LoVo (cell line): ENCODE results near the gene YPEL2.

Experiments
- DNase-seq: peaks from one replicate; pipeline ENCODE4 v3.0.0-alpha.2; 2016; ENCODE audit warnings: low spot score

Gene YPEL2

DNA sequence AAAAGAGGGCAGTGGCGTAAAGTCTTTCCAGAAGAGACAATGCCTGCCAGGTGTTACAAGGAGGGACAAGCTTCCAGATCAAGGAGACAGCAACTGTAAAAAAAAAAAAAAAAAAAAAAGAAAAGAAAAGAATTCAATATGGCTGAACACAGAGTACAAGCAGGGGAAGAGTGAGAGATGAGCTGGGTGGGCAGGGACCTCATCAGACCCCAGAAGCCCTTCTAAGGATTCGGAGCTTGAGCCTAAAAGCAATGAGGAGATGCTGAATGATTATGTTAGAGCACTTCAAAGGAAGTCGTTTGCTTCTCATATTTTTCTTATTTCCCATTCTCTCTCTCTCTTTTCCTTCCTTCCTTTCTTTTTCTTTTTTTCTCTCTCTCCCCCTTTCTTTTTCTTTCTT is 103.0 kb downstream of the YPEL2 start:
- no peak for DNase-seq

DNA sequence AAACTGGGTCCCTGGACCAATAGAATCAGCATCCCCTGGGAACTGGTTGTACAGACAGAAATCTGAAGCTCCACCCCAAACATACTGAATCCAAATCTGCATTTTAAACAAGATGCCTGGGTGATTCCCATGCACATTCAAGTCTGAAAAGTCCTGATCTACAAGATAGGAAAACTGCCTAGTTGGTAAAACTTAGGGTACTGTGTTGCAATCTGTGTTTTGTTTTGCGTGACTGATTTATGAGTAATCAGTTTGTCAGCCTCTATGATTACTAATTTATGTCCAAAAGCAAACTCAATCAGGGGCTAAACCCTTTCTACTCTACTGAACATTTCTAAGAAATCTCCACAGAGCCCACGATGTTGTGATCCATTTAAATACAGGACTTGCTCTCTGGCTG is 103.8 kb downstream of the YPEL2 start:
- DNase-seq = peak; percentile 14

DNA sequence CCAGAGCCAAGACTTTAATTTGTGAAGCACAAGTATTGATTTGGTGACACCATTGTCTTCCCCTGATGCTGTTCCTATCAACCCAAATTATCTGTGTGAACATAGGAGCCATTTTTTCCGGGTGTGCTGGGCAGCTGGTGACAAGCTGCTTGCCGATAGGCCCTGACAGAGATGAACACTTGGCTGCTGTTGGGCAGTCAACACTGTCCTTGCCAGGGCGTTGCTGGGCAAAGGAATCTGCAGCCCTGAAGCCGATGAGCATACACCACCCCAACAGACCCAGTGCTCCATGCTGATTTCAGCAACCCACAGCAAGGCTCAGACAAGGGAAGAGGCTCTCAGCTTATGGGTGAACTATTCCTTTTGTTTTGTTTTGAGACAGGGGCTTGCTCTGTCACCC is 105.4 kb downstream of the YPEL2 start:
- DNase-seq = no peak

DNA sequence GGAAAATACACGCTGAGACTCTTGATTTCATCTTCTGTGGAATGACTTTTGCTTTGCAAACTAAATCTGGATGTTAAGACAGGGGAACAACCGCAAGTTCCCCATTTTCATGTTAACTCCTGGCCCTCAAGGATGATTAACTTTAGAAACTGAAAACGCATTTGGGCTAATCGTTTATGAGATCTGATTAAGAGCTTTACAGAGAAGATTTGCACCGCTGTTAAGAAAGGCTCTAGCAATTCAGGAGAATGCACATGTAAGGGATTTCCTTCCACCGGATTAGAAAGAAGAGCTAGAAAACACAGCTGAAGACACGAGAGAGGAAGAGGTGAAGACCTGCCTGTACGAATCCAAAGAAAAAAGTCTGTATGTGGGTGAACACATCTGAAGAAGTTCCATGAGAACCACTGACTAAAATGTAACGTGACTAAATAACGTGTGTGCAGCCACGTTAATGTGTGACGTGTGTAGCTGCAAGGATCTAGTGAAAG is 106.4 kb downstream of the YPEL2 start:
- DNase-seq = no peak

DNA sequence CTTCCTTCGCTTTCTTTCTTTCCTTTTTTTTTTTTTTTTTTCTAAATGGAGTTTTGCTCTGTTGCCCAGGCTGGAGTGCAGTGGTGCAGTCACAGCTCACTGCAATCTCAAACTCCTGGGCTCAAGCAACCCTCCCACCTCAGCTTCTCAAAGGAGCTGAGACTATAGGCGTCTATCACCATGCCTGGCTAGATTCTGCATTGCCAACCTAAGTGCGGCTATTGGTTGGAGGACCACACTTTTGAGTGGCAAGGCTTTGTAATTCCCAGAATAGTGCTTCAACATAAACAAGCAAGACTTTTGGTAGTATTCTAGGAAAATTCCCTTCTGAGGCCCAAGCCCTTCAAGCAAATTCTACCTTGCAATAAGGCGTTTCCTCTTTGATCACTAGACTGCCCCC is 107.8 kb downstream of the YPEL2 start:
- DNase-seq = no peak

DNA sequence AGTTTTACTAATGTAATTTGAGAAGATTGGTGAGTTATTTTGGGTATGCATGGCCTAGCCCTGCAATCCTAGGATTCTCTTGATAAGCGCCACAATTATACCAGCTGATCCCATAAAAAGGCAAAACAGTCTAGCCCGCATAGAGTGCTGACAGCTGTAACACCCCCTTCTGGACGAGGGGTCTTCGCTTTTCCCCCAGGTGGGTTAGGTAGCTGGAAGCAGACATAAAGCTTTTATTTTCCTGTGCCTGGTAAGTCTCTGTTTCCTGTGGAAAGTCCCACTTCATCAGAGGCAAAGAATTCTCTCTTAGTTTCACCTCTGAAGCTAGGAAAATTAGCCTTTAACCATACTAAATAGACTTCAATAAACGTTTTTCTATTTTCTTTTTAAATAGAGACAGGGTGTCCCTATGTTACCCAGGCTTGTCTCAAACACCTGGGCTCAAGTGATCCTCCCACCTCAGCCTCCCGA is 108.3 kb downstream of the YPEL2 start:
- no peak for DNase-seq

DNA sequence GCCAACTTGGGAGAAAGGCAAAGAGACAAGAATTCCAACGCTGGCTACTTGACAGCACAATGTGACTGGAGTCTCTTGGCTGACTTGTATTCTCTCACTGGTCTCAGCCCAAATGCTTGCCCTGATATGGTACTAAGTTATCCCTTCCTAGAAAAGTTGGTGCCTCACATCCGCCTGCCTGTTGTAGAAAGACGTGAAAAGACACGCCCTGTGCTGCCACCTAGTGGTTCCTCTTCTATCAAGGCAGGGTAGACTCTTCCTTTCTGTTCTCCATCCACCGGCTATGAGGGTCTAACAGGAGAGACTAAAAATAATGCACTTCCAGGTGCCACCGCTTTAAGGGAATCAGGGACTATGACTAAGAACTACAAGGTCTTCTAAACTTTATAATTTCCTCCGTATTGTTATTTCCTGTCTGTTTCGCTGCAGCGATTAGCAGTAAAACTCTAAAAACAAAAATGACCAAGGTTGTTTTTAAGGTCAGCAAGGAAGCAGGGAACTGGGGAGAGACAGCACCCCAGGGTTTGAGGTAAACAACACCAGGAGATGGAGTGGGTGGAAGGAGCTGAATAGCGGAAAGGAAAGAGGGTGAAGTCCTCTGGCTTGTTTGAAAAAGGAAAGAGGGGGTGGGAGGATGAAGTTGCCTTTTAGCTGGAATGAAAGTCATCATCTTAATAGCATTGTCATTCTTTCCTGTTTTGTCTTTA is 109.5 kb downstream of the YPEL2 start:
- peak; percentile 81 for DNase-seq

DNA sequence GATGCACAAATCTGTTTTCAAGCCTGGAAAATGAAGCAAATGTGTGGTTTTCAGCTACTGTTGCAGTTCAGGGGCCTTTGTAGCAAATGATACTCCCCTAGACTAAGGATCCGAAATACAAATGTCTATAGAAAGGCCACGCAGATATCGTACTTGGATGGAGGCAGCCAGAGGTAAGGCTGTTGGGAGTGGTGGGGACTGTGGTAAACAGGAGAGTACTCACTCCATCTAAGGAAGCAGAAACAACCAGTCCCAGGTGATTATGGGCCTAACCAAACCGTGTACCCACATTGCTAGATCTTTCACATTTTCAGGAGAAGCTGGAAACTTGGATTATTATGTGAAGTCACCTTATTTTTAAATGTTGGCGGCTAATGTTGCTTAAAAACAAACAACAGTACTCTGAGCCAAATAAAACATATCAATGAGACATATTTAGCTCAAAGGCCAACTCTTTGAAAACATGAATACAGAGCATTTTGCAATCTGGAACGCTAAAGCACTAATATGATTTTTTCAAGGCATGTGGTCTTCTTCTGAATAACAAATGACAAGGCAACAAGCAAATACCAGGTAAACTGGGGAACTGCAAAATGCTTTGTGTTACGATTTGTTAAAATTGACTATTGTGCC is 110.1 kb downstream of the YPEL2 start:
- DNase-seq = no peak

DNA sequence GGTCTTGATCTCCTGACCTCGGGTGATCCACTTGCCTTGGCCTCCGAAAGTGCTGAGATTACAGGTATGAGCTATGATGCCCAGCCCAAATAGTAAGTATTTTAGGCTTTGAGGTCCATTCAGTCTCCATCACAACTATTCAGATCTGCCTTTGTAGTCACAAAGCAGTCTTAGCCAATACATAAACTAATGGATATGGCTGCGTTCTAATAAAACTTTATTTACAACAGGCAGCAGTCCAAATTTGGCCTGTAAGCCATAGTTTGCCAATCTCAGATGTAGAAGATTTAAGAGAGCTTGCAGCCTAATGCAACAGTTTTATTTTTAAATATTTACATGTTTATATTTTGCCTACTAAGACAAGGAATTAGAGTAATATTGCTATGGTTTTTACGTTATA is 111.7 kb downstream of the YPEL2 start:
- no peak for DNase-seq
